ENCODE data around the gene EFCC1.
"Not testable (repeated sequence)": the region's sequence is repeated elsewhere in the genome, so short reads cannot be mapped to it uniquely, and the experiment has no call there.

The EFCC1 gene

DNA sequence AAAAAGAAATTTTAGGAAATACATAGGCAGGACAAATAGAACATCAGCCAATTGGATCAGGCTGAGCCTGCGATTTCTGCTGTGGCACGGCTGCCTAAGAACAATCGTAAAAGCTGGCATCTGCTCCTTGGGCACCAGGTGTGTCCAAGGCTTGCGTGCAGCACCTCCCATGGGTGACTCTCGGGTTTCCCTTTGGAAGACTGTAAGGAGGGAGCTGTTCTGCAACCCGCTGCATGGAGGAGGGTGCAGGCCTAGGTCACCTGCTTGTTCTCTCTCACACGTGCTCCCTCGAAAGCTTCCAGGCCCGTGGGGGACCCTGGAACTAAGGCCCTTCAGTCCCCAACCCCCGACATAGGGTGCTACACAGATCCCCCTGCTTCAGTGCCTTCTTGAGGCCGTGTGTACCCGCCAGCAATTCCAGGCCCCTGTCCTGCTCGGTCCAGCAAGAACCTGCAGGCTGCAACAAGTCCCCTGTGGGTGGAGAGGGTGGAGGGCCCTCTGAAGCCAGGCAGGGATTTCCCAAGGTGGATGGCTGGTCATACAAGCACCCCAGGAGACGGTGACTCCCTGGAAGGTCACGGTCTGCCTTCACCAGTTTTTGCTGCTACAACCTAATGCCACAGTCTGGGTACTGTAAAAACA, 62.9 kb downstream of the EFCC1 start:
- TF ChIP-seq, protein P1, sequence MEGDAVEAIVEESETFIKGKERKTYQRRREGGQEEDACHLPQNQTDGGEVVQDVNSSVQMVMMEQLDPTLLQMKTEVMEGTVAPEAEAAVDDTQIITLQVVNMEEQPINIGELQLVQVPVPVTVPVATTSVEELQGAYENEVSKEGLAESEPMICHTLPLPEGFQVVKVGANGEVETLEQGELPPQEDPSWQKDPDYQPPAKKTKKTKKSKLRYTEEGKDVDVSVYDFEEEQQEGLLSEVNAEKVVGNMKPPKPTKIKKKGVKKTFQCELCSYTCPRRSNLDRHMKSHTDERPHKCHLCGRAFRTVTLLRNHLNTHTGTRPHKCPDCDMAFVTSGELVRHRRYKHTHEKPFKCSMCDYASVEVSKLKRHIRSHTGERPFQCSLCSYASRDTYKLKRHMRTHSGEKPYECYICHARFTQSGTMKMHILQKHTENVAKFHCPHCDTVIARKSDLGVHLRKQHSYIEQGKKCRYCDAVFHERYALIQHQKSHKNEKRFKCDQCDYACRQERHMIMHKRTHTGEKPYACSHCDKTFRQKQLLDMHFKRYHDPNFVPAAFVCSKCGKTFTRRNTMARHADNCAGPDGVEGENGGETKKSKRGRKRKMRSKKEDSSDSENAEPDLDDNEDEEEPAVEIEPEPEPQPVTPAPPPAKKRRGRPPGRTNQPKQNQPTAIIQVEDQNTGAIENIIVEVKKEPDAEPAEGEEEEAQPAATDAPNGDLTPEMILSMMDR (IDR thresholded peaks at IDR 0.05; ENCODE audit: unreplicated experiment in 3 of 3) = no peak
- H3K4me1 Mint-ChIP-seq = peaks cover 1% of the 10 kb centered on the region
- no peaks in the 10 kb centered on the region for H3K36me3 Mint-ChIP-seq (ENCODE audit: low read depth)
- no peak overlapping the region for H3K27ac Mint-ChIP-seq
- H3K4me3 Mint-ChIP-seq = no peak overlapping the region
- H3K27me3 Mint-ChIP-seq (ENCODE audit: low read depth) = no peaks in the 10 kb centered on the region
- no peaks in the 10 kb centered on the region for H3K9me3 Mint-ChIP-seq

DNA sequence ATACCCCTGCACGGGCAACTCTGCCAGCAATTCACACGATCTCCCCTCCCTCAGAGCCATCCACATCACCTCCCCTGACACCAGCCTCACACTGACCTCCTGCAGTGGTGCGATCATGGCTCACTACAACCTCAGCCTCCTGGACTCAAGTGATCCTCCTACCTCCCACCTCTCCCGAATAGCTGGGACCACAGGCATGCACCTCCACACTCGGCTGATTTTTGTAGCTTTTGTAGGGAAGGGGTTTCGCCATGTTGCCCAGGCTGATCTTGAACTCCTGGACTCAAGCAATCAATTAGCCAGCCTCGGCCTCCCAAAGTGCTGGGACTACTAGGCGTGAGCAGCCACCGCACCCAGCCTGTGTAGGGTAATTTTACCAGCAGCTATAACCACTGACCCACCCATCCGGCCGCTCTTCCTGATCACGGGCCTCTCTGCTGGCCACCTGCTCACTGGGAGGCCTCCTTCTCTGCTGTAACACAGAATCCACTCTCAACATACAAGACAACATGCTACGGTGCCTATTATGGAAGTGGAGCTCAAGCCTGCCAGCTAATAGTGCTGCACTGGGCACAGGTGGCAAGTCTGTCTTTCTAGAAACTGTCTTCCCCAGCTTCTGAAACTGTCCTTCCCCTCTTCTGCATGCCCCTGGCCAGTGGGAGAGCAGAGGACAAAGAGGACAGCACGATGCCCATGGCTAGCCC, 64.1 kb downstream of the EFCC1 start:
- TF ChIP-seq, protein P1 (IDR thresholded peaks at IDR 0.05; ENCODE audit: unreplicated experiment in 3 of 3) = no peak
- no peak overlapping the region for H3K27ac Mint-ChIP-seq
- no peak overlapping the region for H3K4me3 Mint-ChIP-seq
- H3K9me3 Mint-ChIP-seq = no peaks in the 10 kb centered on the region
- H3K27me3 Mint-ChIP-seq (ENCODE audit: low read depth) = peaks cover 4% of the 10 kb centered on the region
- no peaks in the 10 kb centered on the region for H3K36me3 Mint-ChIP-seq (ENCODE audit: low read depth)
- no peaks in the 10 kb centered on the region for H3K4me1 Mint-ChIP-seq

GRCh38 chr3:129065720-129066073, 64.6 kb downstream of the EFCC1 start:
- no peak overlapping the region for H3K4me3 Mint-ChIP-seq
- TF ChIP-seq, protein P1 (IDR thresholded peaks at IDR 0.05; ENCODE audit: unreplicated experiment in 3 of 3) = no peak
- H3K9me3 Mint-ChIP-seq = no peaks in the 10 kb centered on the region
- H3K36me3 Mint-ChIP-seq (ENCODE audit: low read depth) = no peaks in the 10 kb centered on the region
- H3K4me1 Mint-ChIP-seq = no peaks in the 10 kb centered on the region
- H3K27ac Mint-ChIP-seq = no peak overlapping the region
- peaks cover 4% of the 10 kb centered on the region for H3K27me3 Mint-ChIP-seq (ENCODE audit: low read depth)

- H3K4me1 Mint-ChIP-seq; H3K4me3 Mint-ChIP-seq; H3K9me3 Mint-ChIP-seq; H3K27me3 Mint-ChIP-seq (ENCODE audit: low read depth); H3K27ac Mint-ChIP-seq; H3K36me3 Mint-ChIP-seq (ENCODE audit: low read depth): not testable (repeated sequence)
Measured at GRCh38 chr3:129067719-129068118, 66.6 kb downstream of the EFCC1 start.

DNA sequence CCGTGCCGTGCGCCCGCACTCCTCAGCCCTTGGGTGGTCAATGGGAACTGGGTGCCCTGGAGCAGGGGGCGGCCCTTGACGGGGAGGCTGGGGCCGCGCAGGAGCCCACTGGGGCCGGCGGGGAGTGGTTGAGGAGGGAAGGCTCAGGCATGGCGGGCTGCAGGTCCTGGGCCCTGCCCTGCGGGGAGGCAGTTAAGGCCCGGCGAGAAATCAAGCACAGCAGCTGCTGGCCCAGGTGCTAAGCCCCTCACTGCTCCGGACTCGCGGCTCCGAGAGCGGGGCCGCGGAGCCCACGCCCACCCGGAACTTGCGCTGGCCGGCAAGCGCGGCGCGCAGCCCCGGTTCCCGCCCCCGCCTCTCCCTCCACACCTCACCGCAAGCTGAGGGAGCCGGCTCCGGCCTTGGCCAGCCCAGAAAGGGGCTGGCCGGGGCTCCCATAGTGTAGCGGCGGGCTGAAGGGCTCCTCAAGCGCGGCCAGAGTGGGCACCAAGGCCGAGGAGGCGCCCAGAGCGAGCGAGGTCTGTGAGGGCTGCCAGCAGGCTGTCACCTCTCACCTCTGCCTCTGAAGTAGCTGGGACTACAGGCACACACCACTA, 67.3 kb downstream of the EFCC1 start:
- Mint-ChIP-seq H3K36me3 (ENCODE audit: low read depth) (no peaks in the 10 kb centered on the region), H3K27me3 (ENCODE audit: low read depth) (peaks cover 8% of the 10 kb centered on the region), H3K27ac (no peak overlapping the region), H3K4me1 (no peaks in the 10 kb centered on the region), H3K9me3 (peaks cover 2% of the 10 kb centered on the region), H3K4me3 (no peak overlapping the region)
- TF ChIP-seq, protein P1 (IDR thresholded peaks at IDR 0.05; ENCODE audit: unreplicated experiment in 3 of 3) = no peak

DNA sequence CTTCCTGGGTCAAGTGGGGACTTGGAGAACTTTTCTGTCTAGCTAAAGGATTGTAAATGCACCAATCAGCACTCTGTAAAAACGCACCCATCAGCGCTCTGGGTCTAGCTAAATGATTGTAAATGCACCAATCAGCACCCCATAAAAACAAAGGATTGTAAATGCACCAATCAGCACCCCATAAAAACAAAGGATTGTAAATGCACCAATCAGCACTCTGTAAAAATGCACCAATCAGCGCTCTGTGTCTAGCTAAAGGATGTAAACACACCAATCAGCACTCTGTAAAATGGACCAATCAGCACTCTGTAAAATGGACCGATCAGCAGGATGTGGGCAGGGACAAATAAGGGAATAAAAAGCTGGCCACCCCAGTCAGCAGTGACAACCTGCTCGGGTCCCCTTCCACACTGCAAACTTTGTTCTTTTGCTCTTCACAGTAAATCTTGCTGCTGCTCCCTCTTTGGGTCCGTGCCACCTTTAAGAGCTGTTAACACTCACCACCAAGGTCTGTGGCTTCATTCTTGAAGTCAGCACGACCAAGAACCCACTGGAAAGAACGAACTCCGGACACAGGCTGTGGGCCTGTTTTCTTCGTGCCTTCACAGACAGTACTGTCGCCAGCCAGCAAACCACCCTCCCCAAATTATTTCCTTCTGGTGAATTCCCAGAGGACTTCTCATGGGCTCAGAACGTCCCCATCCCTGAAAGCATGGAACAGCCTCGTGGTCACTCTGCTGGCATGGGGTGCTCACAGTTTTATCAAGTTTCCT, 68.4 kb downstream of the EFCC1 start:
- H3K9me3 Mint-ChIP-seq; H3K27ac Mint-ChIP-seq; H3K4me3 Mint-ChIP-seq; H3K4me1 Mint-ChIP-seq; H3K27me3 Mint-ChIP-seq (ENCODE audit: low read depth); H3K36me3 Mint-ChIP-seq (ENCODE audit: low read depth): not testable (repeated sequence)
